ENCODE results near the gene ULK1. TPM values are rescaled to one million over a fixed set of nuclear protein-coding genes. Genes with fewer than 3 reads are reported as not detected.

The ULK1 gene
- polyA plus RNA-seq, 3 donors: 1.0 to 75.1 (median 1.3) TPM

DNA sequence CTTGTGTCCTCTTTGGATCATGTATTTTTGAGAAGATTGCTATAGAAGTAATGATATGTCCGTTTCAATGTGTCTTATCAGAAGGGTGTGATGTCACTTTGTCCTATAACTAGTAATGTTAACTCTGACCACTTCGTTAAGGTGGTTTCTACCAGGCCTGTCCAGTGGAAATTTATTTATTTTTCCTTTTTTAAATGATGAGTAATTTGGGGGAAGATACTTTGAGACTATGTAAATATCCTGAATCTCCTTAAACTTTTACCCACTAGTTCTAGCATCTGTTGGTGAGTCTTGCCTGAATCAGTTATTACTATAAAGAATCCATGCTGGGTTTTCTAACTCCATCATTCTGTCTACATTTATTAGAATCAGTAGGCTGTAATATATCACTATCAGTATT is 70.7 kb downstream of the ULK1 start:
- no peak overlapping the region for H3K4me3 Mint-ChIP-seq
- Histone ChIP-seq H3K79me2 (ENCODE audit: insufficient read depth, low read length) (peaks cover 83% of the 10 kb centered on the region), H3K4me1 (ENCODE audit: control insufficient read depth in 1 of 2, insufficient read depth in 2 of 2, low read length in 2 of 2) (no peaks in the 10 kb centered on the region), H4K20me1 (ENCODE audit: insufficient read depth, low read length) (peaks cover 72% of the 10 kb centered on the region), H3K27me3 (ENCODE audit: control insufficient read depth in 2 of 2, insufficient read depth in 2 of 2, low read length in 2 of 2) (no peaks in the 10 kb centered on the region), H3K9ac (ENCODE audit: insufficient read depth, low read length, poor library complexity, severe bottlenecking) (no peak overlapping the region), H3K4me3 (replicated peaks in 1 of 3; ENCODE audit: low read depth in 2 of 3, low read length in 3 of 3) (no peak overlapping the region), H2AFZ (ENCODE audit: insufficient read depth, low read depth, low read length, poor library complexity, severe bottlenecking) (no peak overlapping the region), H3K36me3 (replicated peaks in 1 of 2; ENCODE audit: control insufficient read depth in 1 of 2, insufficient read depth in 2 of 2, low read length in 2 of 2) (peaks cover 21 to 53% of the 10 kb centered on the region in 2 donors), H3K27ac (ENCODE audit: low read depth in 1 of 2, low read length in 2 of 2) (no peak overlapping the region), H3K4me2 (replicated peaks; ENCODE audit: extremely low read depth, low read length, poor library complexity, severe bottlenecking) (no peak overlapping the region), H3K9me3 (replicated peaks in 1 of 2; ENCODE audit: control insufficient read depth in 1 of 2, insufficient read depth in 1 of 2, low read length in 2 of 2) (no peaks in the 10 kb centered on the region)
- WGBS (ENCODE audit: insufficient coverage): no CpG with 5 or more reads among the region's 2 CpGs
- H3K4me1 Mint-ChIP-seq: peaks cover 16% of the 10 kb centered on the region
- H3K27ac Mint-ChIP-seq: peak overlapping the region in 1 of 7 donors; percentile 23
- intact Hi-C loops (cut with micrococcal nuclease): no loop called here
- DNase-seq: no peak
- H3K36me3 Mint-ChIP-seq: peaks cover 41 to 50% of the 10 kb centered on the region in 2 donors
- H3K9me3 Mint-ChIP-seq: no peaks in the 10 kb centered on the region
- no peaks in the 10 kb centered on the region for H3K27me3 Mint-ChIP-seq (ENCODE audit: low read depth in 3 of 3)
- no peak for TF ChIP-seq CTCF (IDR thresholded peaks at IDR 0.05)

GRCh38 chr12:131971226-131971625 is 76.8 kb downstream of the ULK1 start:
- Mint-ChIP-seq H3K4me1 (peaks cover 23% of the 10 kb centered on the region), H3K36me3 (peaks cover 7 to 23% of the 10 kb centered on the region in 2 donors), H3K4me3 (no peak overlapping the region), H3K27ac (peak overlapping the region in 5 of 7 donors; percentile 12 to 52 (median 30)), H3K9me3 (no peaks in the 10 kb centered on the region), H3K27me3 (ENCODE audit: low read depth in 3 of 3) (no peaks in the 10 kb centered on the region)
- DNase-seq: no peak
- H2AFZ ChIP-seq (ENCODE audit: insufficient read depth, low read depth, low read length, poor library complexity, severe bottlenecking): no peak overlapping the region
- H3K4me3 ChIP-seq (replicated peaks in 1 of 3; ENCODE audit: low read depth in 2 of 3, low read length in 3 of 3): no peak overlapping the region
- H3K4me1 ChIP-seq (ENCODE audit: control insufficient read depth in 1 of 2, insufficient read depth in 2 of 2, low read length in 2 of 2): peaks cover 4 to 6% of the 10 kb centered on the region in 2 donors
- no peak for TF ChIP-seq CTCF (IDR thresholded peaks at IDR 0.05)
- H3K36me3 ChIP-seq (replicated peaks in 1 of 2; ENCODE audit: control insufficient read depth in 1 of 2, insufficient read depth in 2 of 2, low read length in 2 of 2): peaks cover under 1 to 14% of the 10 kb centered on the region in 2 donors
- WGBS (ENCODE audit: insufficient coverage): no CpG with 5 or more reads among the region's 1 CpG
- H4K20me1 ChIP-seq (ENCODE audit: insufficient read depth, low read length): peaks cover 64% of the 10 kb centered on the region
- intact Hi-C loops (cut with micrococcal nuclease): no loop called here
- no peaks in the 10 kb centered on the region for H3K9me3 ChIP-seq (replicated peaks in 1 of 2; ENCODE audit: control insufficient read depth in 1 of 2, insufficient read depth in 1 of 2, low read length in 2 of 2)
- H3K79me2 ChIP-seq (ENCODE audit: insufficient read depth, low read length): peaks cover 96% of the 10 kb centered on the region
- H3K27ac ChIP-seq (ENCODE audit: low read depth in 1 of 2, low read length in 2 of 2): peak overlapping the region in 1 of 2 donors; percentile 58
- H3K27me3 ChIP-seq (ENCODE audit: control insufficient read depth in 2 of 2, insufficient read depth in 2 of 2, low read length in 2 of 2): no peaks in the 10 kb centered on the region
- H3K9ac ChIP-seq (ENCODE audit: insufficient read depth, low read length, poor library complexity, severe bottlenecking): no peak overlapping the region
- no peak overlapping the region for H3K4me2 ChIP-seq (replicated peaks; ENCODE audit: extremely low read depth, low read length, poor library complexity, severe bottlenecking)

Small RNA genes lying within 50 kb of the gene (small RNA-seq; reads per million reads assigned to genes)
- gene AC131009.3 (ENCODE audit: insufficient read length, low read depth): not detected

Other genes starting within 250 kb of the ULK1 start
- 10 to 100 TPM in 2 of 3 donors, 1 to 10 TPM in 1; 7.3 to 33.0 (median 10.7) TPM for gene SFSWAP, start 183.5 kb upstream of the ULK1 start, polyA plus RNA-seq
- gene MMP17, start 66.2 kb upstream of the ULK1 start, polyA plus RNA-seq: 10 to 100 TPM in 1 of 3 donors, 1 to 10 TPM in 2; 2.8 to 78.3 (median 3.0) TPM
- 10 to 100 TPM in 1 of 3 donors, 1 to 10 TPM in 2; 5.1 to 30.9 (median 6.9) TPM for gene PUS1, start 34.7 kb downstream of the ULK1 start, polyA plus RNA-seq
- 10 to 100 TPM in 1 of 3 donors, under 1 TPM in 2; 0.65 to 12.1 (median 0.81) TPM for gene EP400, start 55.3 kb downstream of the ULK1 start, polyA plus RNA-seq
- gene DDX51, start 249.7 kb downstream of the ULK1 start, polyA plus RNA-seq: 10 to 100 TPM in 1 of 3 donors, 1 to 10 TPM in 2; 1.7 to 24.9 (median 2.7) TPM
- 10 to 100 TPM in 2 of 3 donors, 1 to 10 TPM in 1; 7.3 to 18.0 (median 17.9) TPM for gene NOC4L, start 249.8 kb downstream of the ULK1 start, polyA plus RNA-seq

Data from CD14-positive monocyte (primary cell).